Spleen (tissue), 11 donors: Measurements from ENCODE around the gene CENPC. TPM values are rescaled to one million over a fixed set of nuclear protein-coding genes. Genes with fewer than 3 reads are reported as not detected.

Source experiments
- DNase-seq: peaks from one replicate; pipeline ENCODE4 v3.0.0-alpha.2; 2020
- H3K27ac ChIP-seq, 8 donors: fragments of 200-600 bp; sonication (generic) in 7 of 8; 1 replicate in 4 of 8; 2 replicates in 4 of 8; pipeline versions ENCODE4 v1.5.0 to v1.8.0; 2016 to 2021; ENCODE audit warnings: inconsistent platforms in 4 of 8, mild to moderate bottlenecking in 4 of 8, moderate library complexity in 1 of 8
- H3K27me3 ChIP-seq, 7 donors: fragments of 200-600 bp; sonication (generic) in 6 of 7; replicated peaks in 1 of 7; 1 replicate in 4 of 7; 2 replicates in 3 of 7; pipeline versions ENCODE4 v1.5.0 to v1.8.0; 2016 to 2021; ENCODE audit warnings: inconsistent platforms in 3 of 7, mild to moderate bottlenecking in 1 of 7
- H3K36me3 ChIP-seq, 6 donors: fragments of 200-600 bp; sonication (generic) in 5 of 6; 1 replicate in 4 of 6; 2 replicates in 2 of 6; pipeline versions ENCODE4 v1.5.0 to v1.8.0; 2016 to 2021; ENCODE audit warnings: inconsistent platforms in 2 of 6
- H3K4me1 ChIP-seq, 6 donors: fragments of 200-600 bp; sonication (generic) in 5 of 6; 1 replicate in 3 of 6; 2 replicates in 3 of 6; pipeline versions ENCODE4 v1.5.0 to v1.8.0; 2016 to 2021; ENCODE audit warnings: inconsistent platforms in 3 of 6
- H3K4me3 ChIP-seq, 8 donors: fragments of 200-600 bp; sonication (generic) in 7 of 8; 1 replicate in 4 of 8; 2 replicates in 4 of 8; pipeline versions ENCODE4 v1.5.0 to v1.8.0; 2016 to 2021; ENCODE audit warnings: inconsistent platforms in 4 of 8, mild to moderate bottlenecking in 4 of 8, moderate library complexity in 2 of 8
- H3K9me3 ChIP-seq, 8 donors: fragments of 200-600 bp; sonication (generic) in 7 of 8; 1 replicate in 4 of 8; 2 replicates in 4 of 8; pipeline versions ENCODE4 v1.5.0 to v1.8.0; 2016 to 2021; ENCODE audit warnings: inconsistent platforms in 4 of 8
- CTCF ChIP-seq, 11 experiments: fragments of 200-600 bp in 7 of 11; fragments of 450-650 bp in 4 of 11; sonication (generic) in 4 of 11; IDR thresholded peaks in 8 of 11; conservative IDR thresholded peaks in 3 of 11; 1 replicate in 7 of 11; 2 replicates in 4 of 11; pipeline versions ENCODE4 v1.4.0 to v1.8.0; 2016 to 2021; ENCODE audit warnings: antibody characterized with exemption in 11 of 11, inconsistent platforms in 4 of 11, mild to moderate bottlenecking in 1 of 11
- POLR2A ChIP-seq, 3 donors: fragments of 450-650 bp; IDR thresholded peaks; one replicate each; pipeline ENCODE4 v1.5.1; 2017; ENCODE audit warnings: antibody characterized with exemption in 3 of 3, mild to moderate bottlenecking in 1 of 3
- POLR2AphosphoS5 ChIP-seq, 3 donors: sonication (generic); formaldehyde crosslinking; IDR thresholded peaks; one replicate each; pipeline ENCODE4 v1.5.1; 2017; ENCODE audit warnings: antibody characterized with exemption in 3 of 3
- WGBS, 5 donors: extraction: QIAGEN DNeasy Blood & Tissue Kit in 3 of 5; methylation state at CpG; one replicate each; pipeline versions ENCODE4 v1.1.5 to v1.1.7; 2013 to 2018; 5-methylcytosine and 5-hydroxymethylcytosine counted together
- intact Hi-C: fragments of 100-400 bp; cut with DNase I; formaldehyde crosslinking; loops from one replicate; pipeline ENCODE4 v1.15.0; 2023; ENCODE audit warnings: low total_unique reads
- polyA plus RNA-seq, 3 donors: library from polyadenylated mRNA; stranded (reverse); fragments of 200-250 nt; gene quantifications; one replicate each; pipeline ENCODE4 v1.2.1, GENCODE V29; 2013
- small RNA-seq, 4 donors: library from RNA; depleted of rRNA; stranded (forward); fragments of <200 nt; gene quantifications; one replicate each; pipeline ENCODE3, GENCODE V24; 2016
- total RNA-seq, 7 donors: library from RNA; depleted of rRNA in 3 of 7; stranded (reverse); fragments of >200 nt in 3 of 7; fragmentation: NEBNext Ultra II Directional in 4 of 7; extraction: Animal tissue kit (Norgen Biotek cat#: 25700) in 4 of 7; gene quantifications; one replicate each; pipeline versions ENCODE4 v1.1.0 to v1.2.1, GENCODE V29; 2016 to 2021
- donor health status: healthy with polysubstance abuse.
- donor health status: DM: no; HTN: no; CAD: no; lungs with moderate emphysema.
- donor health status: DM: no; HTN: no; CAD: no.
- donor health status: Bipolar disorder and iron deficiency.
- donor health status: healthy.
- donor health status: DM: no; HTN: no; CAD: no.
- donor health status: DM: yes; HTN: yes; CAD: no.

Gene CENPC
- total and polyA plus RNA-seq, 10 donors, result 5.4 to 60.2 (median 42.5) TPM

- no peaks in the 10 kb centered on the region for H3K9me3 ChIP-seq
- intact Hi-C loops, result no loop called here
- no peaks in the 10 kb centered on the region for H3K4me1 ChIP-seq
- H3K36me3 ChIP-seq, result peaks cover 0 to 45% (median 2%) of the 10 kb centered on the region in 6 donors
- H3K27ac ChIP-seq, result no peak overlapping the region
- no peak for DNase-seq
- TF ChIP-seq POLR2AphosphoS5 (IDR thresholded peaks at IDR 0.05) (no peak), POLR2A (IDR thresholded peaks at IDR 0.05) (no peak), CTCF (IDR thresholded peaks at IDR 0.05 in 8 of 11, conservative IDR thresholded peaks at IDR 0.05 in 3 of 11) (no peak)
- H3K4me3 ChIP-seq, result no peak overlapping the region
- no peaks in the 10 kb centered on the region for H3K27me3 ChIP-seq
- WGBS, 5 donors, result 71 to 97% (median 94%) methylated on average over 2 of the region's 2 CpGs
Measured at GRCh38 chr4:67436742-67437141, 108.6 kb downstream of the CENPC start.

GRCh38 chr4:67430989-67431388 is 114.3 kb downstream of the CENPC start:
- intact Hi-C loops, result no loop called here
- 0 to 74% (median 40%) methylated on average over 1 of the region's 1 CpG for WGBS, 5 donors

GRCh38 chr4:67428819-67429218 is 116.5 kb downstream of the CENPC start:
- Histone ChIP-seq H3K27me3 (no peaks in the 10 kb centered on the region), H3K4me3 (no peak overlapping the region), H3K9me3 (no peaks in the 10 kb centered on the region), H3K4me1 (no peaks in the 10 kb centered on the region), H3K27ac (no peak overlapping the region), H3K36me3 (peaks cover 0 to 19% (median 0%) of the 10 kb centered on the region in 6 donors)
- no peak for DNase-seq
- 80 to 89% (median 84%) methylated on average over 2 of the region's 2 CpGs for WGBS, 5 donors
- TF ChIP-seq POLR2AphosphoS5 (IDR thresholded peaks at IDR 0.05), result no peak
- no peak for TF ChIP-seq CTCF (IDR thresholded peaks at IDR 0.05 in 8 of 11, conservative IDR thresholded peaks at IDR 0.05 in 3 of 11)
- TF ChIP-seq POLR2A (IDR thresholded peaks at IDR 0.05), result no peak
- intact Hi-C loops, result no loop called here

More at GRCh38 chr4:67430989-67431388, 114.3 kb downstream of the CENPC start:
- TF ChIP-seq POLR2AphosphoS5 (IDR thresholded peaks at IDR 0.05), result no peak
- TF ChIP-seq POLR2A (IDR thresholded peaks at IDR 0.05), result no peak
- TF ChIP-seq CTCF (IDR thresholded peaks at IDR 0.05 in 8 of 11, conservative IDR thresholded peaks at IDR 0.05 in 3 of 11), result no peak
- no peaks in the 10 kb centered on the region for H3K4me1 ChIP-seq
- H3K36me3 ChIP-seq, result peaks cover 0 to 32% (median 0%) of the 10 kb centered on the region in 6 donors
- H3K9me3 ChIP-seq, result no peaks in the 10 kb centered on the region
- no peak overlapping the region for H3K27ac ChIP-seq
- no peaks in the 10 kb centered on the region for H3K27me3 ChIP-seq
- no peak for DNase-seq
- no peak overlapping the region for H3K4me3 ChIP-seq

Small RNAs within 50 kb of the gene (small RNA-seq; reads per million reads assigned to genes)
- gene RNA5SP527 (0 reads per million in 4 donors), gene RNU1-63P (0 to 0.21 (median 0.03) reads per million in 4 donors)

Other genes starting within 250 kb of the CENPC start
- 10 to 100 TPM; 22.3 to 40.1 (median 24.2) TPM for gene STAP1, start 13.2 kb upstream of the CENPC start, total RNA-seq
- 10 to 100 TPM; 37.8 to 74.1 (median 60.3) TPM for gene STAP1, start 13.2 kb upstream of the CENPC start, polyA plus RNA-seq
- 100 to 1,000 TPM in 2 of 7 donors, 10 to 100 TPM in 5; 58.6 to 144 (median 75.9) TPM for gene UBA6, start 155.7 kb upstream of the CENPC start, total RNA-seq
- 1 to 10 TPM; 5.8 to 7.2 (median 6.8) TPM for gene UBA6, start 155.7 kb upstream of the CENPC start, polyA plus RNA-seq
- gene GNRHR, start 208.9 kb upstream of the CENPC start, total RNA-seq, result under 1 TPM in 1 of 7 donors, not detected in 6; 0.37 TPM
- gene GNRHR, start 208.9 kb upstream of the CENPC start, polyA plus RNA-seq, result not detected